ENCODE results near the gene ABCG5.

GRCh38 chr2:43879261-43879660 lies 40.6 kb upstream of the ABCG5 start:
- no peak for TF ChIP-seq RCOR1 (IDR thresholded peaks at IDR 0.05; ENCODE audit: insufficient replicate concordance, low read length)
- TF ChIP-seq, protein P1, sequence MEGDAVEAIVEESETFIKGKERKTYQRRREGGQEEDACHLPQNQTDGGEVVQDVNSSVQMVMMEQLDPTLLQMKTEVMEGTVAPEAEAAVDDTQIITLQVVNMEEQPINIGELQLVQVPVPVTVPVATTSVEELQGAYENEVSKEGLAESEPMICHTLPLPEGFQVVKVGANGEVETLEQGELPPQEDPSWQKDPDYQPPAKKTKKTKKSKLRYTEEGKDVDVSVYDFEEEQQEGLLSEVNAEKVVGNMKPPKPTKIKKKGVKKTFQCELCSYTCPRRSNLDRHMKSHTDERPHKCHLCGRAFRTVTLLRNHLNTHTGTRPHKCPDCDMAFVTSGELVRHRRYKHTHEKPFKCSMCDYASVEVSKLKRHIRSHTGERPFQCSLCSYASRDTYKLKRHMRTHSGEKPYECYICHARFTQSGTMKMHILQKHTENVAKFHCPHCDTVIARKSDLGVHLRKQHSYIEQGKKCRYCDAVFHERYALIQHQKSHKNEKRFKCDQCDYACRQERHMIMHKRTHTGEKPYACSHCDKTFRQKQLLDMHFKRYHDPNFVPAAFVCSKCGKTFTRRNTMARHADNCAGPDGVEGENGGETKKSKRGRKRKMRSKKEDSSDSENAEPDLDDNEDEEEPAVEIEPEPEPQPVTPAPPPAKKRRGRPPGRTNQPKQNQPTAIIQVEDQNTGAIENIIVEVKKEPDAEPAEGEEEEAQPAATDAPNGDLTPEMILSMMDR (conservative IDR thresholded peaks at IDR 0.05; ENCODE audit: low read depth, low read length): no peak

All from IMR-90 (cell line).